IPS-20b (cell line): ENCODE results near the gene KRT32.

ENCODE experiments used
- H3K27ac ChIP-seq: one replicate; pipeline ENCODE4 v1.5.1; 2013; ENCODE audit warnings: low read length
- H3K27me3 ChIP-seq: 2 replicates; pipeline ENCODE4 v1.6.1; 2013; ENCODE audit warnings: mild to moderate bottlenecking, low read length, inconsistent platforms; ENCODE audit not compliant: insufficient read depth
- H3K36me3 ChIP-seq: 2 replicates; pipeline ENCODE4 v1.6.1; 2013; ENCODE audit warnings: low read depth, mild to moderate bottlenecking, inconsistent platforms, low read length, moderate library complexity; ENCODE audit not compliant: insufficient read depth
- H3K4me1 ChIP-seq: 2 replicates; pipeline ENCODE4 v1.6.1; 2013; ENCODE audit warnings: mild to moderate bottlenecking, control low read depth, inconsistent platforms, low read length, moderate library complexity; ENCODE audit not compliant: insufficient read depth
- H3K4me3 ChIP-seq: 2 replicates; pipeline ENCODE4 v1.5.1; 2013; ENCODE audit warnings: mild to moderate bottlenecking, low read length, inconsistent platforms
- H3K9ac ChIP-seq: 2 replicates; pipeline ENCODE4 v1.6.1; 2013; ENCODE audit warnings: low read depth, mild to moderate bottlenecking, inconsistent platforms, low read length, moderate library complexity
- H3K9me3 ChIP-seq: 2 replicates; pipeline ENCODE4 v1.6.1; 2013; ENCODE audit warnings: mild to moderate bottlenecking, low read depth, low read length, inconsistent platforms; ENCODE audit not compliant: insufficient read depth

The KRT32 gene

DNA sequence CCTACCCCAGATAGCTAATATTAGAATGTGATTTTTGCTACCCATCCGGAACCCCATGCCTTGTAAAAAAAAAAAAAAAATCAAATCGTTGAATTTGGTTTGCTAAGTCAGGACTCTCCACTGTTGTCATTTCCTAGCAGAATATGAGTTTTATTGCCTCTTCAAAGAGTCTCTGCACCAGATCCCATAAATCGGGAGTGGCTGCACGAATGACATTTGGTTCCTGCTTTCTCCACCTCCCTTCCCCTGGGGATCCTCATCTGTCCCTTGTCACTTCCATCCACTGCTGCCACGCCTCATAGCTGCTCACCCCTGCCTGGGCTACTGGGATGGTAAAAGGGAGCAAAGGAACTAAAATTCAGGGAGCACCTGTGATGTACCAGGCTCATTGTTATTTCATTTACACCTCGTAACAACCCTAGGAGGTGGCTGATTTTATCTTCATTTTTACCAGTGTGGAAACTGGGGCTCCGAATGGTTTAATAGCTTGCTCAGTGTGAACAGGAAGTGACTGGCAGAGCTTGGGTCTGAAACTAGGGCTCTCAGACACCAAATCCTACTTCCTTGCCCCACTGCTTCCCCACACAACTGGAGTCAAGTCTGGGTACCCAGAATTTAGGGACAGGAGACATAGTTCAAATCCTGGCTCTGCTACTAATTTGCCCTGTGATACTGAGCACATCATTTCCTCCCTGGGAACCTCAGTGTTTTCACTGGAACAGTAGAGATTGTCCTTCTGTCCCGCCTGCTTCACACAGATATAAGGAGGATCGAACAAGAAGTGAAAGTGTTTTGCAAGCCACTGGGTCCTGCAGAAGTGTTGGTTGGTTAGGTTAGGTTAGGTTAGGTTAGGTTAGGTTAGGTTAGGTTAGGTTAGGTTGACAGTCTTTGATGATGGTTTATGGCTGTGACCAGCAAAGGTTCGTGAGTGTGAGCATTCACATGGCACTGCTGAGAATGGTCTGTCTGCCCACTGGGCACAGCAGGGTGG, 23.1 kb upstream of the KRT32 start:
- Histone ChIP-seq H3K27me3 (peaks cover 16% of the 10 kb centered on the region), H3K4me3 (no peak overlapping the region), H3K4me1 (no peaks in the 10 kb centered on the region), H3K9ac (no peak overlapping the region), H3K36me3 (no peaks in the 10 kb centered on the region), H3K27ac (no peak overlapping the region), H3K9me3 (no peaks in the 10 kb centered on the region)

DNA sequence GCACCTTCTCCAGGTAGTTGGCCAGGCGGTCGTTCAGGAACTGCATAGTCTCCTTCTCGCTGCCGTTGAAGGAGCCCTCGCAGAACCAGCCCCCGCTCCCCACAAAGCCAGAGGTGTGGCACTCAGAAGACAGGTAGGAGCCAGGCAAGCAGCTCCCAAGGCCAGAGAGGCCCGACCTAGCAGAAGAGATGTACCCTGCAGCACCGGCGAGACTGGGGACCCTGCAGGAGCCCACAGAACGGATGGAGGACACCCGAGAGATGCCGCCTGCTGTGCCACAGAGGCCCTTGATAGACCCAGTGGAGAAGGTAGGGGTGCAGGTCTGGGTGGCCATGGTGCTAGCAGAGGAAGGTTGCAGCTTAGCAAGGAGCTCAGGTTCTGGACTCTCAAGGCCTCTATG, 22.3 kb upstream of the KRT32 start, which contains the start of gene KRT36:
Gene KRT36 (minus strand): TSS at position 380 of the 400 bp plus-strand sequence. CDS start 46 bp downstream, at position 334.
- Histone ChIP-seq H3K27me3 (peaks cover 16% of the 10 kb centered on the region), H3K36me3 (no peaks in the 10 kb centered on the region), H3K9me3 (no peaks in the 10 kb centered on the region), H3K9ac (no peak within 1 kb of the TSS), H3K4me3 (no peak within 1 kb of the TSS), H3K4me1 (no peaks in the 10 kb centered on the region), H3K27ac (no peak within 1 kb of the TSS)

DNA sequence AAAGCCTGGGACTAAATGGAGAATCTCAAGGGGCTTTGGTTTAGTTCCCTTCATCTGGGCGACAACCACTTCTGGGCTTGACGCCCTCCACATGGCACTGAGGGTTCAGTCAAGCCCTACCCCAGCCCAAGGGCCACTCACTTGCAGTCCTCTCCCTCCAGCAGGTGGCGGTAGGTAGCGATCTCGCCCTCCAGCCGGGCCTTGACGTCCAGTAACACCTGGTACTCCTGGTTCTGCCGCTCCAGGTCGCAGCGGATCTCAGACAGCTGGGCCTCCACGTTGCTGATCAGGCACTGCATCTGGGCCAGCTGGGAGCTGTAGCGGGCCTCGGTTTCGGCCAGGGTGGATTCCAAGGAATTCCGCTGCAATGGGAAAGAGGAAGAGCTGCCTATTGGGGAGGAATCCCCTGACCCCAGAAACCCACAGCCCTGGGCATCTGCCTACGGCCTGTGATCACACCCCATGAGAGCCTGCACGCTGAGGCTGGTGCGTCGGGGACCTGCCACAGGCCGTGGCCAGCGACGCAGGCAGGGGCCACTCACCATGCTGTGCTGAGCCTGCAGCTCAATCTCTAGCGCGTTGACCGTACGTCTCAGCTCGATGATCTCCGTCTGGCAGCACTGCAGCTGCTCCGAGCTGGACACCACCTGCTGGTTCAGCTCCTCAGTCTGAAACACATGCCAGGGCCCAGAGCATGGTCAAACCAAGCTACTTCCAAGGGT, 19.8 kb upstream of the KRT32 start:
- Histone ChIP-seq H3K4me1 (no peaks in the 10 kb centered on the region), H3K4me3 (no peak overlapping the region), H3K27me3 (peaks cover 16% of the 10 kb centered on the region), H3K27ac (no peak overlapping the region), H3K36me3 (no peaks in the 10 kb centered on the region), H3K9me3 (no peaks in the 10 kb centered on the region), H3K9ac (no peak overlapping the region)

DNA sequence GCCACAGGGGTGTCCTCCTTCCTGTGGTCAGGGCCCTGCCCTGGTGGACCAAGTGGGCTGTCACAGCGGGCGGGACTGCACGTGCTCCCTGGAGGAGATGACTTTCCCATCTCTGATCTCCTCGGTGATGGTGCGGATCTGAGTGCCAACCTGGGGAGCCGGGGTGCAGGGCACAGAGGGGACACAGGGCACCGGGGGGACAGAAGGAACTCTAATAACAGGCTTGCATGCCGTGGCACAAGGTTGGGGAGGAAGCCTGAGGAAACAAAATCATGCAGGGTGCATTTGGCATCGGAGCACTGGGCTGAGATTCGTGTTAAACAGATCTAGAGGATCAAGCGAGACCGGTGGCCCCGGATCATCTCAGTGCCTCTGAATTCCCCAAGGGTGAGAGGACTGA, 19.1 kb upstream of the KRT32 start:
- Histone ChIP-seq H3K9ac (no peak overlapping the region), H3K4me1 (no peaks in the 10 kb centered on the region), H3K9me3 (no peaks in the 10 kb centered on the region), H3K4me3 (no peak overlapping the region), H3K27ac (no peak overlapping the region), H3K27me3 (peaks cover 16% of the 10 kb centered on the region), H3K36me3 (no peaks in the 10 kb centered on the region)

DNA sequence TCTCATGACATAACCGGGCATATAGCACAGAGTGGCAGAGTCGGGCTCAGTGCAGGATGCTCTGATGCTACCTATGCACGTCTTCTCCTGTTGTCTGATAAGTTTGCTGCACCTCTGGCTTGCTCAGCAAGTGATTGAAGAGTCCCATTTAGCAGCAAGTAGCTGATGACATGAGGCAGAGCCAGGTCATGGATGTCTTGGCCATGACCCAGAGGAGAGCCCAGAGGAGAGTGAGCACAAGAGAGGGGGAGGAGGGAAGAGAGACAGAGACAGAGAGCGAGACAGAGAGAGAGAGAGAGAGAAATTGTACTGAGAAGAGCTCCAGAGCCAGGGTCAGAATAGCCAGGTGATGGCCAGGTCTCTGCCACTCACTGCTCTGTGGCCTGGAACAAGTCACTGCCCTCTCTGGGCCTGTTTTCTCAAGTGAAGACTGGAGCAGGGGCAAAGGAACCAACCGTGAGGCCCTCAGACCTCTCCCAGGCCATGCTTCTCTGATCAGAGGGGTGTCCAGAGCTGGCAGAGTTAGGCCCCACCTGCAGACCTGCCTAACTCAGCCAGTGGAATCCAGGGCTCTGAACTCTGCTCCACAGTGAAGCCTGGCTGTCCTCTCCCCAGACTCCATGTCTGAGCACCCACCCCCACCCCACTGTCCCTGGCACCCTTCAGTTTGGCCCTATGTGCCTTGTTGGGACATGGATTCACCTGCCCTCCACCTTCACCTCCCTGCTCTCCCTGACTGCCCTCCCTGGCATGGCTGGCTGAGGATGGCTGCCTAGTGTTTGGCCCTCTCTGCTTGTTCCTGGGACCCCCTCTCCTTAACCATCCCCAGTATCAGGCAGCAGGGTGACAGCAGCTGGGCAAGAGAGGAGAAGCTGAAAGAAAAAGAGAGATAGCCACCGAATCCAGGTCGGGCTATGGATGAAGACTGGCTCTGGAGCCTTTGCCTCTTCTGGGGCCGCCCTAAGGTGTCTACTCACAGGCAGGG, 18.0 kb upstream of the KRT32 start:
- Histone ChIP-seq H3K9me3 (no peaks in the 10 kb centered on the region), H3K27me3 (peaks cover 16% of the 10 kb centered on the region), H3K9ac (no peak overlapping the region), H3K4me1 (no peaks in the 10 kb centered on the region), H3K36me3 (no peaks in the 10 kb centered on the region), H3K4me3 (no peak overlapping the region), H3K27ac (no peak overlapping the region)

DNA sequence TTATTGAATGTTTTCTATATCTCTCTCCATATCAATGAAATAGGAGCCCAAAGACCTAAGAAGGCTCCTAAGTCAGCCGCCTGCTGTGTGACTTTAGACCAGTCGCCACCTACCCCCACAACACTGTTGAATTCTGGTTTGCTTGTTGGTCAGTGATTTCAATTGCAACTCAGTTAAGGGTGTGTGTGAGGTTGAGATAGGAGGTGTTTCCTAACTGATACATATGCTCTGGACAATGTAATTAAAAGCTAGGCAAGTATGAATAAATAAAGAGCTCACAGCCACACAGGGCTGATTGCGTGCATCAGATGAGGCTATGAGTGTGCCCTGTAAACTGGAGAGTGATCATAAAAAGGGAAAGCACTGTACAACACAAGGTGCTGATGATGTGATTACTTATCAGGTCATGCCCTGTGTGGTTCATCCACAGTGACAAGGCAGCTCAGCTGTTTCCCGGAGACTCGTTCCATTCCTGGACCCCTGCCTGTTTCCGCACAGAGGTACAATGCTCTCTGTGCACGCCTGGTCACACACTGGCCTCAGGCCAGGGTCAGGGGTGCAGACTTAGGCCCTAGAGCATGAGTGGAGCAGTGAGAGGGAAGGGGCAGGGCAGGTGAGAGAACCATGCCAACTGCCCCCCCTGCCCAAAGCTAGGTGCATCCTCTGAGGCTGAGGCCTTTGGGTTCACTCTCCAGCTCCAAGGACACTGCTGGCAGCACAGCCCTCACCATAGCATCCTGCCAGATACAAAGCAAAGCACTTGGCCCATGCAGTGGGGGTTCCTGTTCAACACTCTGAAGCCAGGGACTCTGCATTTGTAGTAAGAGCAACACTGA, 17.0 kb upstream of the KRT32 start:
- Histone ChIP-seq H3K4me1 (no peaks in the 10 kb centered on the region), H3K9ac (no peak overlapping the region), H3K4me3 (no peak overlapping the region), H3K36me3 (no peaks in the 10 kb centered on the region), H3K27me3 (peaks cover 16% of the 10 kb centered on the region), H3K27ac (no peak overlapping the region), H3K9me3 (no peaks in the 10 kb centered on the region)

DNA sequence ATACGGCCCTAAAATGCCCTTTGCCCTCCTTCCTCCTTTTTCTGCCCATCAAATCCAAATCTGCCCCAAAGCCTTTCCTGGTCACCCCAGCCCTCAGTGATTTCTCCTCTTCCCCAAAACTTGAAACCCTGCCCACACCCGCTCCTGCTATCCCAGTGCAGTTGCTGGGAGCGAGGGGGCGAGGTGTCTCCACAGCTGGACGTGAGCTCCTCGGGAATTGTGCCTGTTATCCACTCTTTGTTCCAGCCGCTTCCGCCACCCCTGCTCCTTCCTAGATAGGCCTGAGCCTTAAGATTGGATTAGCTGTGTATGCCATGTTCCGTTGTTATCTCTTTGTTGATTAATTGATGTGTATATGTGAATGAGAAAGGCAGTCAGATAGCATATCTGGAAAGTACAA, 16.3 kb upstream of the KRT32 start:
- H3K36me3 ChIP-seq = no peaks in the 10 kb centered on the region
- no peak overlapping the region for H3K27ac ChIP-seq
- H3K4me1 ChIP-seq = no peaks in the 10 kb centered on the region
- H3K9me3 ChIP-seq = no peaks in the 10 kb centered on the region
- H3K27me3 ChIP-seq = peaks cover 16% of the 10 kb centered on the region
- no peak overlapping the region for H3K9ac ChIP-seq
- no peak overlapping the region for H3K4me3 ChIP-seq

DNA sequence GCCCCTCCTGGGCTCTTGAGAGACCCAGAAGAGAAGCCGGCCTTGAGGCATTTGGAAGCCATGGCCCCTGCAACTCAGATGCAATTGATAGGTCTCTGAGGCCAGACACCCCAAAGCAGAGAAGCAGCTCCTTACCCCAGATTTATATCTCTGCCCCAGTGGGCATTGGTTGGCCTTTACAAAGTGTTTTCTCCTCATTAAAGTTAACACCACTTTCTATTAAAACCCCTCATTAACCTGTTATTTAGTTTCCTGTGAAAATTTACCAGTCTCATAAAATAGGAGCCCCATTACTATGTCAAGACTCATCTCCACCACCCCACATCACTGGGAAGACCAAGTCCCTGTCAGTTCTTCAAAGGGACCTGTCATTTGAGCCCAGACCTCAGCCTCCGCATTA, 13.8 kb upstream of the KRT32 start, which contains the start of gene KRT35:
Gene KRT35 (minus strand): TSS at position 116 of the 400 bp plus-strand sequence. CDS start 54 bp downstream, at position 62.
- Histone ChIP-seq H3K9ac (no peak within 1 kb of the TSS), H3K27me3 (no peaks in the 10 kb centered on the region; the same call in 1 of the 2 replicates), H3K4me3 (no peak within 1 kb of the TSS), H3K27ac (no peak within 1 kb of the TSS), H3K9me3 (no peaks in the 10 kb centered on the region), H3K4me1 (no peaks in the 10 kb centered on the region), H3K36me3 (no peaks in the 10 kb centered on the region)

DNA sequence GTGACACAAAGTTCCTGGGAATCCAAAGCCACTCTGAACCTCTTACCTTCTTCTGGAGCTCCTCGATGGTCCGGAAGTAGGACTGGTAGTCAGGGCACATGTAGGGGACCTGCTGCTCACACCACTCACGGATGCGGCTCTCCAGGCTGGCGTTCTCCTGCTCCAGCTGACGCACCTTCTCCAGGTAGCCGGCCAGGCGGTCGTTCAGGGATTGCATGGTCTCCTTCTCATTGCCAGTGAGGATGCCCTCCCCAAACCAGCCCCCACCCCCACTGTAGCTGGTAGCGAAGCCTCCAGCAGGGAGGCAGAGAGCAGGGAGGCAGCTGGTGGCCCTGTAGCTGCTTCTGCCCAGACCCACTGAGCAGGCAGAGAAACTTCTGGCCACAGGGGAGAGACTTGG, 13.4 kb upstream of the KRT32 start:
- no peak overlapping the region for H3K9ac ChIP-seq
- H3K27me3 ChIP-seq = no peaks in the 10 kb centered on the region
- H3K4me1 ChIP-seq = no peaks in the 10 kb centered on the region
- H3K4me3 ChIP-seq = no peak overlapping the region
- H3K27ac ChIP-seq = no peak overlapping the region
- H3K9me3 ChIP-seq = no peaks in the 10 kb centered on the region
- H3K36me3 ChIP-seq = no peaks in the 10 kb centered on the region

DNA sequence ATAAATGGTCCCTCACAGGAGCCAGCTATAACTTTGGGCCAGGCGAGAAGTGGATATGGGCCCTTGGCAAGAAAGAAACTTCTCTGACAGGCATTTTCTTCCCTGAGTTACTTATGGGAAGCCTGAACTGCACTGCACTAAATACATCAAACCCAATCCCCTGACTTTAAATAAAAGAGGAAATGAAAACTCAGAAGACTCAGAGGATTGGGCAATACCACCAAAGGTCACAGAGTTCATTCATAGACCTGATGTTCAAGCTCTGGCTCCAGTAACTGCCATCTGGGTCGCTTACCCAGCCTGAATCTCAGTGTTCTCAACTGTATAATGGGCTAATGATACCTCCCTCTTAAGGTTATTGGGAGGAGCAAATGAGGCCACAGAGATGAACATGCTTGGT, 12.9 kb upstream of the KRT32 start:
- H3K27me3 ChIP-seq = no peaks in the 10 kb centered on the region
- no peak overlapping the region for H3K27ac ChIP-seq
- no peaks in the 10 kb centered on the region for H3K4me1 ChIP-seq
- H3K9ac ChIP-seq = no peak overlapping the region
- no peaks in the 10 kb centered on the region for H3K9me3 ChIP-seq
- H3K36me3 ChIP-seq = no peaks in the 10 kb centered on the region
- no peak overlapping the region for H3K4me3 ChIP-seq
